Measurements from ENCODE around the gene LRP5.

LRP5 gene

GRCh38 chr11:68408512-68408911 is 96.1 kb downstream of the LRP5 start:
- Histone ChIP-seq H3K27me3 (ENCODE audit: control insufficient read depth, insufficient read depth, low read length) (no peaks in the 10 kb centered on the region), H3K27ac (no peak overlapping the region), H3K9me3 (ENCODE audit: control insufficient read depth, low read length) (no peaks in the 10 kb centered on the region), H3K36me3 (ENCODE audit: control insufficient read depth, insufficient read depth, low read length) (no peaks in the 10 kb centered on the region), H3K4me2 (ENCODE audit: low read length) (no peak overlapping the region), H3K79me2 (no peaks in the 10 kb centered on the region), H3K4me1 (no peaks in the 10 kb centered on the region), H3K9ac (no peak overlapping the region), H2AFZ (no peak overlapping the region), H3K4me3 (ENCODE audit: low read depth, low read length) (no peak overlapping the region)
- TF ChIP-seq CTCF (IDR thresholded peaks at IDR 0.05), result no peak

- no peak overlapping the region for H3K4me3 ChIP-seq (ENCODE audit: low read depth, low read length)
- no peaks in the 10 kb centered on the region for H3K27me3 ChIP-seq (ENCODE audit: control insufficient read depth, insufficient read depth, low read length)
- TF ChIP-seq CTCF (IDR thresholded peaks at IDR 0.05), result no peak
- H3K79me2 ChIP-seq, result no peaks in the 10 kb centered on the region
- H3K9me3 ChIP-seq (ENCODE audit: control insufficient read depth, low read length), result no peaks in the 10 kb centered on the region
- H3K27ac ChIP-seq, result no peak overlapping the region
- no peaks in the 10 kb centered on the region for H3K4me1 ChIP-seq
- H3K36me3 ChIP-seq (ENCODE audit: control insufficient read depth, insufficient read depth, low read length), result no peaks in the 10 kb centered on the region
- no peak overlapping the region for H3K9ac ChIP-seq
- H3K4me2 ChIP-seq (ENCODE audit: low read length), result no peak overlapping the region
- H2AFZ ChIP-seq, result no peak overlapping the region
These were observed 97.5 kb downstream of the LRP5 start for GRCh38 chr11:68409748-68410344.

GRCh38 chr11:68411501-68411991 is 99.2 kb downstream of the LRP5 start:
- H3K36me3 ChIP-seq (ENCODE audit: control insufficient read depth, insufficient read depth, low read length), result no peaks in the 10 kb centered on the region
- no peak overlapping the region for H3K4me3 ChIP-seq (ENCODE audit: low read depth, low read length)
- no peak overlapping the region for H3K4me2 ChIP-seq (ENCODE audit: low read length)
- no peak overlapping the region for H3K27ac ChIP-seq
- no peaks in the 10 kb centered on the region for H3K27me3 ChIP-seq (ENCODE audit: control insufficient read depth, insufficient read depth, low read length)
- no peak overlapping the region for H3K9ac ChIP-seq
- H2AFZ ChIP-seq, result no peak overlapping the region
- H3K4me1 ChIP-seq, result no peaks in the 10 kb centered on the region
- H3K79me2 ChIP-seq, result no peaks in the 10 kb centered on the region
- no peaks in the 10 kb centered on the region for H3K9me3 ChIP-seq (ENCODE audit: control insufficient read depth, low read length)
- TF ChIP-seq CTCF (IDR thresholded peaks at IDR 0.05), result no peak

- H3K4me1 ChIP-seq, result no peaks in the 10 kb centered on the region
- no peak overlapping the region for H3K9ac ChIP-seq
- no peak overlapping the region for H2AFZ ChIP-seq
- no peaks in the 10 kb centered on the region for H3K36me3 ChIP-seq (ENCODE audit: control insufficient read depth, insufficient read depth, low read length)
- TF ChIP-seq CTCF (IDR thresholded peaks at IDR 0.05), result no peak
- H3K9me3 ChIP-seq (ENCODE audit: control insufficient read depth, low read length), result no peaks in the 10 kb centered on the region
- H3K27ac ChIP-seq, result no peak overlapping the region
- no peaks in the 10 kb centered on the region for H3K79me2 ChIP-seq
- no peaks in the 10 kb centered on the region for H3K27me3 ChIP-seq (ENCODE audit: control insufficient read depth, insufficient read depth, low read length)
- H3K4me3 ChIP-seq (ENCODE audit: low read depth, low read length), result no peak overlapping the region
- no peak overlapping the region for H3K4me2 ChIP-seq (ENCODE audit: low read length)
These were observed 100.4 kb downstream of the LRP5 start for GRCh38 chr11:68412593-68413475.
